HepG2 (cell line): ENCODE results near the gene DDR1.

ENCODE experiments used
- ATF1 ChIP-seq: IDR thresholded peaks from 2 replicates; pipeline ENCODE4 v1.6.1; 2016; ENCODE audit warnings: mild to moderate bottlenecking, control low read depth
- EZH2 ChIP-seq: conservative IDR thresholded peaks from 2 replicates; pipeline ENCODE4 v1.6.1; 2012; ENCODE audit warnings: mild to moderate bottlenecking, low read depth, low read length, moderate library complexity
- FOXC1 ChIP-seq: sonication (generic); formaldehyde crosslinking; IDR thresholded peaks from 2 replicates; pipeline ENCODE4 v1.8.0; 2022; ENCODE audit warnings: mild to moderate bottlenecking, missing genetic modification reagents, borderline replicate concordance
- FOXK1 ChIP-seq: sonication (generic); formaldehyde crosslinking; IDR thresholded peaks from 2 replicates; pipeline ENCODE4 v1.4.0; 2020; ENCODE audit warnings: low read depth, missing genetic modification reagents, borderline replicate concordance
- KLF15 ChIP-seq: sonication (generic); formaldehyde crosslinking; IDR thresholded peaks from 2 replicates; pipeline ENCODE4 v1.8.1; 2023; ENCODE audit warnings: borderline replicate concordance, mild to moderate bottlenecking, inconsistent platforms, missing genetic modification reagents, mixed read lengths
- MAFF ChIP-seq: IDR thresholded peaks from 2 replicates; pipeline ENCODE4 v1.6.1; 2011; ENCODE audit warnings: low read depth, low read length, improper control_type of control experiment
- MAZ ChIP-seq, 2 experiments: sonication (generic) in 1 of 2; formaldehyde crosslinking in 1 of 2; IDR thresholded peaks; 2 replicates each; pipeline versions ENCODE4 v1.5.0 to v1.6.1; 2012 to 2020; ENCODE audit warnings: low read depth in 2 of 2, mild to moderate bottlenecking in 2 of 2, borderline replicate concordance in 1 of 2, improper control_type of control experiment in 1 of 2, low read length in 1 of 2, missing genetic modification reagents in 1 of 2, moderate library complexity in 1 of 2
- RBFOX2 ChIP-seq: fragments of 200-400 bp; formaldehyde crosslinking; IDR thresholded peaks from 2 replicates; pipeline ENCODE4 v1.6.1; 2017; ENCODE audit warnings: low read depth, mild to moderate bottlenecking, low read length
- SMAD9 ChIP-seq: sonication (generic); formaldehyde crosslinking; IDR thresholded peaks from 2 replicates; pipeline ENCODE4 v1.5.1; 2020; ENCODE audit warnings: mild to moderate bottlenecking, missing genetic modification reagents
- TF ChIP-seq, protein P1 (sequence below), 2 experiments: IDR thresholded peaks; 2 replicates each; pipeline ENCODE4 v1.6.1; 2011 to 2012; ENCODE audit warnings: low read length in 2 of 2, borderline replicate concordance in 1 of 2, low read depth in 1 of 2, mild to moderate bottlenecking in 1 of 2, moderate library complexity in 1 of 2
- TF ChIP-seq, protein P2 (sequence below): fragments of 450-650 bp; IDR thresholded peaks from 2 replicates; pipeline ENCODE4 v1.6.1; 2016

DNA sequence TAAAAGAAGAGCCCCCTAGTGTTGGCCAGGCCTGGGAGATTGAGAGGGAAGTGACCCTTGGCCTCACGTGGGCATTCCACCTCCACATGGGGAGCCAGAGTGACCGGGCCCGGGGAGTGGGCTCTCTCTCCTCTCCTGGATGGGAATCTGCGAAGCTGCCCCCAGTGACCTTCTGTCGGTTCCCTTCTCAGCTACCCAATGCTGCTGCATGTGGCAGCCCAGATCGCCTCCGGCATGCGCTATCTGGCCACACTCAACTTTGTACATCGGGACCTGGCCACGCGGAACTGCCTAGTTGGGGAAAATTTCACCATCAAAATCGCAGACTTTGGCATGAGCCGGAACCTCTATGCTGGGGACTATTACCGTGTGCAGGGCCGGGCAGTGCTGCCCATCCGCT lies 13.6 kb downstream of the DDR1 start:
- TF ChIP-seq KLF15 (CRISPR knock-in tag) (no peak), MAZ (IDR thresholded peaks at IDR 0.05; ENCODE audit: borderline replicate concordance, low read depth, low read length) (no peak), MAZ (CRISPR knock-in tag; IDR thresholded peaks at IDR 0.05; ENCODE audit: low read depth) (no peak), ATF1 (CRISPR knock-in tag) (no peak), SMAD9 (CRISPR knock-in tag) (no peak), EZH2 (no peak), MAFF (no peak), RBFOX2 (no peak), FOXC1 (CRISPR knock-in tag) (no peak), FOXK1 (CRISPR knock-in tag) (no peak)
- TF ChIP-seq, protein P1, sequence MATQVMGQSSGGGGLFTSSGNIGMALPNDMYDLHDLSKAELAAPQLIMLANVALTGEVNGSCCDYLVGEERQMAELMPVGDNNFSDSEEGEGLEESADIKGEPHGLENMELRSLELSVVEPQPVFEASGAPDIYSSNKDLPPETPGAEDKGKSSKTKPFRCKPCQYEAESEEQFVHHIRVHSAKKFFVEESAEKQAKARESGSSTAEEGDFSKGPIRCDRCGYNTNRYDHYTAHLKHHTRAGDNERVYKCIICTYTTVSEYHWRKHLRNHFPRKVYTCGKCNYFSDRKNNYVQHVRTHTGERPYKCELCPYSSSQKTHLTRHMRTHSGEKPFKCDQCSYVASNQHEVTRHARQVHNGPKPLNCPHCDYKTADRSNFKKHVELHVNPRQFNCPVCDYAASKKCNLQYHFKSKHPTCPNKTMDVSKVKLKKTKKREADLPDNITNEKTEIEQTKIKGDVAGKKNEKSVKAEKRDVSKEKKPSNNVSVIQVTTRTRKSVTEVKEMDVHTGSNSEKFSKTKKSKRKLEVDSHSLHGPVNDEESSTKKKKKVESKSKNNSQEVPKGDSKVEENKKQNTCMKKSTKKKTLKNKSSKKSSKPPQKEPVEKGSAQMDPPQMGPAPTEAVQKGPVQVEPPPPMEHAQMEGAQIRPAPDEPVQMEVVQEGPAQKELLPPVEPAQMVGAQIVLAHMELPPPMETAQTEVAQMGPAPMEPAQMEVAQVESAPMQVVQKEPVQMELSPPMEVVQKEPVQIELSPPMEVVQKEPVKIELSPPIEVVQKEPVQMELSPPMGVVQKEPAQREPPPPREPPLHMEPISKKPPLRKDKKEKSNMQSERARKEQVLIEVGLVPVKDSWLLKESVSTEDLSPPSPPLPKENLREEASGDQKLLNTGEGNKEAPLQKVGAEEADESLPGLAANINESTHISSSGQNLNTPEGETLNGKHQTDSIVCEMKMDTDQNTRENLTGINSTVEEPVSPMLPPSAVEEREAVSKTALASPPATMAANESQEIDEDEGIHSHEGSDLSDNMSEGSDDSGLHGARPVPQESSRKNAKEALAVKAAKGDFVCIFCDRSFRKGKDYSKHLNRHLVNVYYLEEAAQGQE (IDR thresholded peaks at IDR 0.05; ENCODE audit: borderline replicate concordance in 1 of 2, low read depth in 1 of 2, low read length in 2 of 2): no peak
- TF ChIP-seq, protein P2, sequence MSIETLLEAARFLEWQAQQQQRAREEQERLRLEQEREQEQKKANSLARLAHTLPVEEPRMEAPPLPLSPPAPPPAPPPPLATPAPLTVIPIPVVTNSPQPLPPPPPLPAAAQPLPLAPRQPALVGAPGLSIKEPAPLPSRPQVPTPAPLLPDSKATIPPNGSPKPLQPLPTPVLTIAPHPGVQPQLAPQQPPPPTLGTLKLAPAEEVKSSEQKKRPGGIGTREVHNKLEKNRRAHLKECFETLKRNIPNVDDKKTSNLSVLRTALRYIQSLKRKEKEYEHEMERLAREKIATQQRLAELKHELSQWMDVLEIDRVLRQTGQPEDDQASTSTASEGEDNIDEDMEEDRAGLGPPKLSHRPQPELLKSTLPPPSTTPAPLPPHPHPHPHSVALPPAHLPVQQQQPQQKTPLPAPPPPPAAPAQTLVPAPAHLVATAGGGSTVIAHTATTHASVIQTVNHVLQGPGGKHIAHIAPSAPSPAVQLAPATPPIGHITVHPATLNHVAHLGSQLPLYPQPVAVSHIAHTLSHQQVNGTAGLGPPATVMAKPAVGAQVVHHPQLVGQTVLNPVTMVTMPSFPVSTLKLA: no peak
